GM12878 (cell line): ENCODE data around the gene RAB7B.

Source experiments
- CBX5 ChIP-seq: sonication (generic); IDR thresholded peaks from 2 replicates; pipeline ENCODE4 v1.6.1; 2016; ENCODE audit warnings: low read depth, moderate library complexity, mild to moderate bottlenecking, inconsistent platforms
- E2F4 ChIP-seq: IDR thresholded peaks from 2 replicates; pipeline ENCODE4 v1.6.1; 2012; ENCODE audit warnings: low read depth, low read length, improper control_type of control experiment
- EGR1 ChIP-seq, 2 experiments: IDR thresholded peaks; 1 replicate in 1 of 2; 2 replicates in 1 of 2; pipeline ENCODE4 v1.6.1; 2011 to 2012; ENCODE audit warnings: low read depth in 2 of 2, low read length in 2 of 2, borderline replicate concordance in 1 of 2, mild to moderate bottlenecking in 1 of 2, moderate library complexity in 1 of 2
- FOXK2 ChIP-seq: fragments of 450-650 bp; IDR thresholded peaks from 2 replicates; pipeline ENCODE4 v1.6.1; 2017; ENCODE audit warnings: mild to moderate bottlenecking, moderate library complexity
- HDAC6 ChIP-seq: fragments of 200-600 bp; sonication (generic); IDR thresholded peaks from one replicate; pipeline ENCODE4 v1.8.0; 2017; ENCODE audit warnings: antibody characterized with exemption; ENCODE audit not compliant: unreplicated experiment
- POLR2AphosphoS5 ChIP-seq: IDR thresholded peaks from 2 replicates; pipeline ENCODE4 v1.6.1; 2011; ENCODE audit warnings: mild to moderate bottlenecking, low read length, inconsistent platforms
- RAD51 ChIP-seq: fragments of 450-650 bp; IDR thresholded peaks from 2 replicates; pipeline ENCODE4 v1.6.1; 2016; ENCODE audit warnings: moderate library complexity, mild to moderate bottlenecking, inconsistent platforms
- RELA ChIP-seq: fragments of 450-650 bp; IDR thresholded peaks from 2 replicates; pipeline ENCODE4 v1.8.0; 2014; ENCODE audit warnings: borderline replicate concordance; ENCODE audit not compliant: partially characterized antibody
- SRF ChIP-seq, 2 experiments: IDR thresholded peaks; 2 replicates each; pipeline ENCODE4 v1.6.1; 2011; ENCODE audit warnings: low read depth in 2 of 2, low read length in 2 of 2, mild to moderate bottlenecking in 1 of 2, moderate library complexity in 1 of 2
- TBL1XR1 ChIP-seq: IDR thresholded peaks from 2 replicates; pipeline ENCODE4 v1.6.1; 2012; ENCODE audit warnings: low read depth, low read length, improper control_type of control experiment
- TCF12 ChIP-seq: IDR thresholded peaks from 2 replicates; pipeline ENCODE4 v1.6.1; 2011; ENCODE audit warnings: low read depth, mild to moderate bottlenecking, low read length
- ZNF274 ChIP-seq: IDR thresholded peaks from one replicate; pipeline ENCODE4 v1.8.0; 2011; ENCODE audit not compliant: insufficient read length, insufficient read depth
- ZNF687 ChIP-seq: fragments of 450-650 bp; IDR thresholded peaks from 2 replicates; pipeline ENCODE4 v1.6.1; 2017; ENCODE audit warnings: mild to moderate bottlenecking, moderate library complexity
- TF ChIP-seq, protein P1 (sequence below), 3 experiments: IDR thresholded peaks in 2 of 3; conservative IDR thresholded peaks in 1 of 3; 2 replicates each; pipeline ENCODE4 v1.5.1; 2011; ENCODE audit warnings: low read depth in 3 of 3, low read length in 3 of 3, mild to moderate bottlenecking in 3 of 3, control low read depth in 2 of 3, moderate library complexity in 2 of 3, inconsistent platforms in 1 of 3, mixed read lengths in 1 of 3; ENCODE audit not compliant: control insufficient read depth in 2 of 3, insufficient read depth in 1 of 3; ENCODE audit errors: extremely low read depth in 1 of 3

GRCh38 chr1:206001476-206001888, 1.7 kb downstream of the RAB7B start:
- TF ChIP-seq, protein P1, sequence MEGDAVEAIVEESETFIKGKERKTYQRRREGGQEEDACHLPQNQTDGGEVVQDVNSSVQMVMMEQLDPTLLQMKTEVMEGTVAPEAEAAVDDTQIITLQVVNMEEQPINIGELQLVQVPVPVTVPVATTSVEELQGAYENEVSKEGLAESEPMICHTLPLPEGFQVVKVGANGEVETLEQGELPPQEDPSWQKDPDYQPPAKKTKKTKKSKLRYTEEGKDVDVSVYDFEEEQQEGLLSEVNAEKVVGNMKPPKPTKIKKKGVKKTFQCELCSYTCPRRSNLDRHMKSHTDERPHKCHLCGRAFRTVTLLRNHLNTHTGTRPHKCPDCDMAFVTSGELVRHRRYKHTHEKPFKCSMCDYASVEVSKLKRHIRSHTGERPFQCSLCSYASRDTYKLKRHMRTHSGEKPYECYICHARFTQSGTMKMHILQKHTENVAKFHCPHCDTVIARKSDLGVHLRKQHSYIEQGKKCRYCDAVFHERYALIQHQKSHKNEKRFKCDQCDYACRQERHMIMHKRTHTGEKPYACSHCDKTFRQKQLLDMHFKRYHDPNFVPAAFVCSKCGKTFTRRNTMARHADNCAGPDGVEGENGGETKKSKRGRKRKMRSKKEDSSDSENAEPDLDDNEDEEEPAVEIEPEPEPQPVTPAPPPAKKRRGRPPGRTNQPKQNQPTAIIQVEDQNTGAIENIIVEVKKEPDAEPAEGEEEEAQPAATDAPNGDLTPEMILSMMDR (IDR thresholded peaks at IDR 0.05 in 2 of 3, conservative IDR thresholded peaks at IDR 0.05 in 1 of 3; ENCODE audit: control insufficient read depth in 2 of 3, extremely low read depth in 1 of 3, insufficient read depth in 1 of 3, low read depth in 3 of 3, low read length in 3 of 3): no peak
- no peak for TF ChIP-seq TBL1XR1
- no peak for TF ChIP-seq FOXK2
- no peak for TF ChIP-seq TCF12
- no peak for TF ChIP-seq ZNF687
- no peak for TF ChIP-seq SRF (IDR thresholded peaks at IDR 0.05; ENCODE audit: low read depth in 2 of 2, low read length in 2 of 2)
- TF ChIP-seq EGR1 (IDR thresholded peaks at IDR 0.05; ENCODE audit: borderline replicate concordance in 1 of 2, low read depth in 2 of 2, low read length in 2 of 2): no peak
- TF ChIP-seq RAD51: no peak
- TF ChIP-seq ZNF274: no peak
- no peak for TF ChIP-seq E2F4
- no peak for TF ChIP-seq CBX5
- no peak for TF ChIP-seq HDAC6
- no peak for TF ChIP-seq POLR2AphosphoS5
- no peak for TF ChIP-seq RELA
